ENCODE measurements around the gene DCXR.

DCXR gene

GRCh38 chr17:82055023-82055964, 17.8 kb upstream of the DCXR start:
- no peak for DNase-seq (ENCODE audit: low read depth in 2 of 2)

GRCh38 chr17:82054351-82055022, 17.0 kb upstream of the DCXR start:
- DNase-seq (ENCODE audit: low read depth in 2 of 2), result no peak

DNA sequence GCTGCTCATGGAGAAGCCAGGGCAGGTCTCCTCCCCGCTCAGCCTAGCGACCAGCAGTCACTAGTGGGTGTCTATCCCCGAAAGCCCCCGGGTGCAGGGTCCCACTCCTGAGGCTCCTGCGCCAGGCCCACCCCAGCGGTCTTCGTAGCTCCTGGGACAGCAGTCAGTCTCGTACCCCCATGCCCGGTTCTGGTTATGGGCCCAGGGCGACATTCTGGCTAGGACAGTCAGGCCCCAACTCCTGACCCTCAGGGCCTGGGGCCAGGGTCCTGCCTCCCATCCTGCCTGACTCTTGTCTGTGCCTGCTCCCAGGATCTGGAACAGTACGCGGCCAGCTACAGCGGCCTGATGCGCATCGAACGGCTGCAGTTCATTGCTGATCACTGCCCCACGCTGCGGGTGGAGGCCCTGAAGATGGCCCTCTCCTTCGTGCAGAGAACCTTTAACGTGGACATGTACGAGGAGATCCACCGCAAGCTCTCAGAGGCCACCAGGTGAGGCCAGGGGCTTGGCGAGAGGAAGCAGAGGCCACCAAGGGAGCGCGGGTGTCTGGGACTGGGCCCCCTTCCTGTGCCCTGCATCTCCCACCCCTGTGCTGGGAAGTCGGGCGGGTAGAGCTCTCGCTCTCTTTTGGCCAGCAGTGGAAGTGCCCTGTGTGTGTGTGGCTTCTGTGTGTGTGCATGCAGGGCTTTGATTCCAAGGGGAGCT, 16.2 kb upstream of the DCXR start:
- DNase-seq (ENCODE audit: low read depth in 2 of 2), result no peak

DNA sequence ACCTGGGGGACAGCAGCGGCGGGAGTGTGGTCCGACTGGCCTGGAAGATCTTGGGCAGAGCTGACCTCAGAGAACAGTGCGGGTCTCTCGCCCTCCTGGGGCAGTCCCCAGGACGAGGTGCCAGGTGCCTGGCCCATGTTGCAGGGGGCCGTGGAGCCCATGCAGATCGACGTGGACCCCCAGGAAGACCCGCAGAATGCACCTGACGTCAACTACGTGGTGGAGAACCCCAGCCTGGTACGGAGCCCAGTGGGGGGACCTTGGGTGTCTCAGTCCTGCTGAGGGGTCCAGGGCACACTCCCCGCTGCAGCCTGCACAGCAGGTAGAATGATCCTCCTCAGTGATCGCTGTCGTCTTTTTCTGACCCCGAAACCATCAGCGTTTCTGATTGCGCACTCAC, 15.6 kb upstream of the DCXR start:
- no peak for DNase-seq (ENCODE audit: low read depth in 2 of 2)

- no peak for DNase-seq (ENCODE audit: low read depth in 2 of 2)
Measured at GRCh38 chr17:82052638-82053059, 15.2 kb upstream of the DCXR start.

DNA sequence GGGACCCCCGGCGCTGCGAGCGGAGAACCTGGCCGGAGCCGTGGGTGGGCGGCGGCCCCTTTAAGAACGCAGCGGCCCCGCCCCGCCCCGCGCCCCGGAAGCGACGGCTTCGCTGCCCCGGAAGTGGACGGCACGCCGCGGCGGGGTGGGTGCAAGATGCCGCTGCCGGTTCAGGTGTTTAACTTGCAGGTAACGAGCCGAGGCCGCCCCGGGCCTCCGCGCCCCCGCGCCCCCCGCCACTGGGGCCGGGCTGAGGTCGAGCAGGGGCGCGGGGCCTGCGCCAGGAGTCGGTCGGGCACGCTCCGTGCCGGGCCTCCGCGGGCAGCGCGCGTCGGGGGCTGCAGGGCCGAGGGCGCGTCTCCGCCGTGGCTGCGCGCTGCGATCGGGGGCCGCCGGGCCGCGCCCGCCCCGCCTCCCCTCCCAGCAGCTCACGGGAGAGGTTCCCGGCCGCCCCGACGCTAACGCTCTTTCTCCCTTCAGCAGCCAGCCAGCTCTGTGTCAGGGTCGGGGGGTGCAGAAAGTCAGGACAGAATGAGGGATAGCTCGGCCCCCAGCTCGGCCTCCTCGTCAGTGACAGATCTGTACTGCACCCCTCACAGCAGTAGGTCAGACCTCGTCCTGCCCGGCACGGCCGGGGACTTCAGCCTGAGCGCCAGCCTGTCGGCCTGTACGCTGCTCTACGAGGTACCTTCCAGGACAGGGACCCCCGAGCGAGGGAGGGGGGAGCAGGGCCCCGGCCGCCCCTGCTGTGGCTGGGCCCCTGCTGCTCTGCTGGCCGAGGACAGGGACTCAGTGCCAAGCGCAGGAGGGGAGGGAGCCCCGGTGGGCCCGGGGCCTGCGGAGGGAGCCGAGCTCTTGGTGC, 14.5 kb upstream of the DCXR start, which contains the start of the genes GPS1 and RFNG:
Gene GPS1 (plus strand): TSS at position 123 of the 862 bp plus-strand sequence. CDS start 34 bp downstream, at position 157.
Gene RFNG (minus strand): TSS at position 36 of the 862 bp plus-strand sequence. CDS start 45 bp downstream, outside the sequence.
- peak; percentile 47 to 80 for DNase-seq (ENCODE audit: low read depth in 2 of 2)

DNA sequence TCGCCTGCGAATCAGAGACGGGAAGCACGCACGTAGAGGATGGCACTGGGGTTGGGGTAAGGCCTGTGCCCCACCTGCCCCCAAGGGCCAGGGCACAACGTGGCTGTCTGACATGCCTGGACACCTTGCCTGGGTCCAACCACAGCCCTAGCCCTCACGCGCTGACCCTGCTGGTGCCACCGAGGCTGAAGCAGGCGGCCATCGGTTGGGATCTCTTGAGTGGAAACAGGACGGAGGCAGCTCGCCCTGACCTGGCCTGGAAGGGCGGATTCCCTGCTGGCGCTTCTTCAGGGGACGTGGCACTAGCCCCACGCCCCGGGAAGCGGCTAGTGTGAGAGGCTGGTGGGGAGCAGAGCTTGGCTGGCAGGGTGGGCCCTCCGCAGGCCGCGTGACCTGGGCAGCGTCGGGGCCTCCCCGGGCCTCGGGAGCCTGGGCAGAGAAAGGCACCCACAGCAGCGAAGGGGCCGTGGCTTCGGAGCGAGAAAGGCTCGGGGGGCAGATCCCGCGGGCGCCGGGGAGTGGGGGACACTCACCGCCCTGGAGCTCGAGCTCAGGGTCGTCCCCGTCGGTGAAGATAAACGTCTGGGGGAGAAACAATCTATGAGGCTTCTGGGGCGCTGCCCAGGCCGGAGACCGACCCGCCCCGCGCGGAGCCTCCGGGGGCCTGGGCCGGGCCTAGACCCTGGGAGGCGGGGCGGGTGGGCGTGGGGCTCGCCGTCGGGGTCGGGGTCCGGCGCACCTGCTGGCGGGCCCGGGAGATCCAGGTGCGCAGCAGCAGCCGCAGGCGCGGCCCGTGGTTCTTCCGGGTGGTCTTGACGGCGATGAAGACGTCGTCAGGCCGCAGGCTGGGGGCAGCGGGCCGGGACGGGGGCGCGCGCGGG, 13.5 kb upstream of the DCXR start:
- DNase-seq (ENCODE audit: low read depth in 2 of 2), result no peak

DNA sequence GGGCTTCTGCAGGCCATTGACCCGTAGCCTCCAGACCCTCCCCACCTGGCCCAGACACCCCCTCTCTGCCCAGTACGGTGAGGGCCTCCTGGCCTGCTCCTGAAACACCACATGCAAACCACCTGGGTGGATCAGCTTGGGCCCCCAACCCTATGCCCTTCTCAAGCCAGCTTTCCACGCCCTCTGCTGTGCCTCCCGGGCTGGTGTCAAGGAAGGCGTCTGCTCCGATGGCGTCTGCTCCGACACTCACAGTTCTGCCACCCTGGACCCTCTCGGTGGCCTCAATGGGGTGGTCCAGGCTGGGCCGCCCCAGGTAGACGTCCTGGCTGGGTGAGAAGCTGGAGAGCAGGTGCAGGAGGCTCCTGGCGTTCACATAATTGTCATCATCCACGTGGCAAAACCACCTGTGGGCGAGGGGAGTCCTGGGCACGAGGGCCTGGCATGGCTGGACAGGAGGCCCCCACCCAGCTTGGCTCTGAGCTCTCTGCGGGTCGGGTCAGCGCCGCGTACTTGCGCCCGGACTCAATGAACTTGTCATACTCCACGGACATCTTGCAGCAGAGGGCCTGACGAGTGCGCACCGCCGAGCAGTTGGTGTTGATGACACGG, 12.8 kb upstream of the DCXR start:
- no peak for DNase-seq (ENCODE audit: low read depth in 2 of 2)

DNA sequence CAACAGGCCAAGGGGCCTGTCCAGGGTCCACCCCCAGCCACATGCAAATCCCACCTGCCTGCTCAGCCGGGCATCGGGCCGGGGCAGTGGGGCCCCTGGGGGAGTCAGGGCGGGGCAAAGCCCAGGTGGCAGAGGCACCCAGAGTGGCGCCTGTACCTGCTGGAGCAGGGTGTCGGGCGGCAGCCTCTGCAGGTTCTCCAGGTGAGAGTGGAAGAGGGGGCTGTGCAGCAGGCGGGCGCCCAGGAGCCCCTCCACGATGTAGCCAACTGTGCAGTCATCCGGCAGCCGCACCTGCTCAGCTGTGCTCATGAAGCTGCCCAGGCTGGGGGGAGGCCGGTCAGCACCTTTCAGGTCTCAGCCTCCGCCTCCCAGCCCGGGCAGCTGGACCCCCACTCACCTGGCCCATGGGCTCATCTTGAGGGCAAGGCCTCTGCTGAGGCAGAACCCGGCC, 12.0 kb upstream of the DCXR start:
- DNase-seq (ENCODE audit: low read depth in 2 of 2), result no peak

DNA sequence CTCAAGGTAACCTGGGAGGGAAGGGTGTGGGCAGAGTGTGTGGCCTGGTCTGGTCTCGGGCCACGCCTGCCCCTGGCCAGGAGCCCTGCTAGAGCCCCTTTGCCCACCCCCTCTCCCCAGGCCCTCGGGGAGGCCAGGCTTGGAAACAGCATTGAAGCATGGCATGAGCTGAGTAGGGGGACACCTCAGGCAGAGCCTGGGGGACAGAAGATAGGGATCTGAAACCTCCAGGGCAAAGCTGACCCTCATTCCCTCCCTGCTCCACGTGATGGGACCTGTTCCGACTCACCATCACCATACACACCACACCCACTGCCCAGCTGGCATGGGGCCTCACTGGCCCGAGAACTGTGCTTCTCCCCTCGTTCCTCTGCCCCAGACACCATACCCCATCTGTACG, 11.6 kb upstream of the DCXR start:
- DNase-seq (ENCODE audit: low read depth in 2 of 2), result no peak

DNA sequence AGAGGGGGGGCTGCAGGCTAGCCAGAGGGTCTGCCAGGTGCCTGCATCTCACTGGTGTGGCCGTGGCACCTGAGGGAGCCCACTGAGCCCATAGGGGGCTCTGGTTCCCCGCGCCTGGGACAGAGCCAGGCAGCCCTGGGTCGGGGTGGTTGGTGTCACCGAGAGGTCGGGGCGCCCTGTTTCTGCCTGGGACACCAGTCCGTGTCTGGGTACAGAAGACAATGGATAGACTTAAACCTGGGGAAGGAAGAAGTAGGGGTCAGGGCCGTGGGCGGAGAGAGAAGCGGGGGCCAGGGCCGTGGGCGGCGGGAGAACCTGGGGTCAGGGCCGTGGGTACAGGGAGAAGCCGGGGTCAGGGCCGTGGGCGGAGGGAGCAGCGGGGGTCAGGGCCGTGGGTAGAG, 11.1 kb upstream of the DCXR start:
- no peak for DNase-seq (ENCODE audit: low read depth in 2 of 2)

GRCh38 chr17:82047914-82048570, 10.5 kb upstream of the DCXR start:
- DNase-seq (ENCODE audit: low read depth in 2 of 2), result no peak

GRCh38 chr17:82047379-82047778, 9.9 kb upstream of the DCXR start:
- no peak for DNase-seq (ENCODE audit: low read depth in 2 of 2)

DNA sequence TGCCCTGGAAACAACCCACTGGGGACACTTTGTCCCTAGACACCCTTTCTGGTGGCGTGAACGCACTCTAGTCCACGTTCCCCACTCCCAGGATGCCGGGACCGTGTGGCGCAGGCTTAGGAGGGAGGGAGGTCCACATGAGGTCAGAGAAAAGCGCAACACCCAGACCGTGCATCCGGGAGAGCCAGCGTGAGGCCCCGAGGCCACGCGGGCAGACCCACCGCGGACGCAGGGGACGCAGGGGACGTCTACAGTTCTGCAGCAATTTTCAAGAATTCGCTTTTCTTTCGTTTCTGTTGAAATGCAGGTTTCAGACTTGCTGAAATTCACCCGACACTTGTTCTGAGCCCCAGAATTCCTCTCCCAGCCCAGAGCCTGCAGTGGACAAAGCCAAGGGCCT, 9.4 kb upstream of the DCXR start:
- no peak for DNase-seq (ENCODE audit: low read depth in 2 of 2)

DNA sequence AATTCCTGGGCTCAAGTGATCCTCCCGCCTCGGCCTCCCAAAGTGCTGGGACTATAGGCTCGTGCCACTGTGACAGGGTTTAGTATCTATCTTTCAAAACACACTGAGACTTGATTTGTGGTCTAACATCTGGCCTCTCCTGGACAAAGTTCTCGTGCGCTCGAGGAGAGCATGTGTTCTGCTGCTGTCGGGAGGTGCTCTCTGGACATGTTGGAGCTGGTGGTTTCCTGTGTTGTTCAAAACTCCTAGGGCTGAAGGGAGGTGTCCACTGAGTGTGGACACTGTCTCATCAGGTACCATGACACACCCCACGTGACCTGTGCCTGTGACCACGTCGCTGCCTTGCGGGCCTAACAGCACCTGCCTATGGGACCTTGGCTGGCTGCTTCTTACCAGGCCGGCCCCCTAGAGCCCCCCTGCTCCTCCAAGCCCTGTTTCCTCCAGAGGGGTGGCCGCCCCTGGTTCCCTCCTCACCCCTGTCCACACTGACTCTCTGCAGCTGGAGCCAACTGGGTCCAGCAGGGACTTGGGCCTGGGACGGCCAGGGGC, 8.5 kb upstream of the DCXR start:
- DNase-seq (ENCODE audit: low read depth in 2 of 2), result no peak

GRCh38 chr17:82043507-82043906, 6.0 kb upstream of the DCXR start:
- no peak for DNase-seq (ENCODE audit: low read depth in 2 of 2)

DNA sequence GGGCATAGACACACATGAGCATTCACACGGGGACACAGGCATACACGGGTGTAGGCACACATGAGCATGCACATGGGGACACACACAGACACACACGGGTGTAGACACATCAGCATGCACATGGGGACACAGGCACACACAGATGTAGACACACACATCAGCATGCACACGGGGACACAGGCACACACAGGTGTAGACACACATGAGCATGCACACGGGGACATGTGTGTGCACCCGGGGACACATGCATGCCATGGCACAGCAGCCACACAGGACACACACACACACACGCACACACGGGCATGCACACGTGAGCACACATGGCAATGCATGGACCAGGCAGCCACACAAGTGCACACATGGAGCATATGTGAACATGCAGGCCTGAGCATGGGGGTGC, 5.2 kb upstream of the DCXR start:
- no peak for DNase-seq (ENCODE audit: low read depth in 2 of 2)

- no peak for DNase-seq (ENCODE audit: low read depth in 2 of 2)
Measured at GRCh38 chr17:82041144-82041814, 3.8 kb upstream of the DCXR start.
